HL-60/S4 (cell line): ENCODE data around the gene CDK11B.
"Not testable (repeated sequence)": the region's sequence is repeated elsewhere in the genome, so short reads cannot be mapped to it uniquely, and the experiment has no call there.

Source experiments
- in situ Hi-C: fragments of 300-500 bp; cut with MboI; formaldehyde crosslinking; loops from 2 replicates; pipeline ENCODE4 v1.14.3; 2022; ENCODE audit warnings: low sequenced_read_pairs

Gene CDK11B

GRCh38 chr1:1600861-1601563 is 57.8 kb downstream of the CDK11B start:
- in situ Hi-C loops: no loop called here

DNA sequence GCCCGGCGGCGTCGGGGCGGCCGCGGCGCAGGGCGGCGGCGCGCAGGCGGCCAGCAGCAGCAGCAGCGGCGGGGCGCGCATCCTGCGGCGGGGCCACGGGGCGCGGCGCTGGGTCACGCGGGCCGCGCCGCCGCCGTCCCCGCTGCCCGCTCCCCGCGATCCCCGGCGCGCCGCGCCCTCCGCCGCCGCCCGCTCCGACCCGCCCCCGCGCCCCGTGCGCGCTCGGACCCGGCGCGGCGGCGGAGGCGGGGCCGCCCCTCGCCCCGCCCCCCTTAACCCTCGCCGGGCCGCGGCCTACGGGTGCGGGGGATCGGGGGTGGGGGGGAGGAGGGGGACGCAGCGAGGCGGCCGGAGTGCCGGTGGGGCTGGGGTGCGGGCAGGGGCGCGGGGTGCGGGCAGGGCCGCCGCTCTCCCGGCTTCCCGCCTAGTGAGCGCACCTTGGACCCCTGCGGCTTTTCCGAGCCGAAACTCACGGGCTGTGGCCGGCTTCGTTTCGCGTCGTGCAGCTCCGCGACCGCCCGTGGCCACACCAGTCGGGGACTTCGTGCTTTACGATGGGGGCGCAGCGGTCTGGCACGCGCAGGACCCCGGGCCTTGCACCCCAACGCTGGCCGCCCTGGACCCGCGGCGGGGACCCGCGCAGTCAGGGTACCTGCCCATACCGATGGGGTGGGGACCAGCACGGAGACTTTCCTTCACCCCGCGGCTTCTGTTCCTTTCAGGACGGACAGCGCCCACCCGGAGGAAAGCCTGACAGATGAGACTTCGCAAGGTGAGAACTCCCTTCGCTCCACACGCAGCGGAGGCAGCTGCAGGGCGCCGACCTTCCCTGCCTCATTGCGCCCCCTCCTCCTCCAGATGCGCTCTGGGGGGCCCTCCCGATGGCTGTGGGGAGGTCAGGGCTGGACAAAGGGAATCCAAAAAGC is 58.6 kb downstream of the CDK11B start, which contains the start of gene FNDC10:
FNDC10 (minus strand) TSS at position 201 of the 926 bp plus-strand sequence; CDS start at position 81, 120 bp downstream.
- in situ Hi-C loops: no loop called here

GRCh38 chr1:1599030-1599934 is 59.5 kb downstream of the CDK11B start:
- in situ Hi-C loops: no loop called here

DNA sequence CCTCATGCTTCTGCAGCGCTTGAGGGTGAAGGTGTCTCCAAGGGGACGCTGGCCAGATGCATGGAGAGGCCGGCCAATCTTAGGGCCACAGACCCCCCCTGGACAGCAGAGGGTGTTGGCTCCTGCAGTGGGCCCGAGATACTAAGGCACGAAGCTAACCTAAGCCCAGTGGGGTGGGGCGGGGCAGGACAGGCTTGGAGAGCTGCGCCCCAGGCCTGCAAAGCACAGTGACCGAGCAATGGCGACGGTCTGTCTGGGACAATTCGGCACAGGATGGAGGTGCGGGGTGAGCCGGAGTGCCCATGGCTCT is 60.1 kb downstream of the CDK11B start:
- in situ Hi-C loops: no loop called here

DNA sequence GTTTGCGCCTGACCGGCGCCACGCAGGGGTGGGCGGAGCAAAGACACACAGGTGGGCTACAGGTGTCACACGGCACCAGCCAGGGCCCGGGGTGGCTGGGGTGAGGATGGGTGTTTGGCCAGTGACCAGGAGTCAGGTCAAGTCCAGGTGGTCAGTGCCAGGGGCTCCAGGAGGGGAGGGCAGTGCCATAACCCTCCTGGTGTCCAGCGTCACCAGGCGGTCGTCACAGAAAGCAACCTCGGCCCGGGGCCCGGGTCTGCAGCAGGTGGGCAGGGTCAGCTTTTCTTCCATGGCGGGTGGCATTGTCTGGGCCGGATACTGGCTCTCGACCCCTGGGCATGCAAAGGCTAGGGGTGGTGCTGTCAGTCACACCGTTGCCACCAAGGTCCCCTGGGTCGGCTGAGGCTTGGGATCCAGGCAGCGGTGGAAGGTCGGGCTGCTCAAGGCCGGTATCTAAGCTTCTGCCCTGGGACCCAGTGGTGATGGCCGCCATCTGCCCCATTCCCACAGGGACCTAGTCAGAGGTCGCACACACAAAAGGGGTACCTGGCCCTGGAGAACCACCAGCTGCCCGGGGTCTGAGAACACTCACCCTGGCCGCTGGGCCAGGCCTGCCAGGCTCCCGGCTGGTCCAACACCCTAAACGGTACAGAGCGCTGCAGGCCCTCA is 60.6 kb downstream of the CDK11B start:
- in situ Hi-C loops: no loop called here

- in situ Hi-C loops: no loop called here
Observed at GRCh38 chr1:1597275-1597930, 61.4 kb downstream of the CDK11B start.

- in situ Hi-C loops: no loop called here
Observed at GRCh38 chr1:1596493-1597274, 62.1 kb downstream of the CDK11B start.

DNA sequence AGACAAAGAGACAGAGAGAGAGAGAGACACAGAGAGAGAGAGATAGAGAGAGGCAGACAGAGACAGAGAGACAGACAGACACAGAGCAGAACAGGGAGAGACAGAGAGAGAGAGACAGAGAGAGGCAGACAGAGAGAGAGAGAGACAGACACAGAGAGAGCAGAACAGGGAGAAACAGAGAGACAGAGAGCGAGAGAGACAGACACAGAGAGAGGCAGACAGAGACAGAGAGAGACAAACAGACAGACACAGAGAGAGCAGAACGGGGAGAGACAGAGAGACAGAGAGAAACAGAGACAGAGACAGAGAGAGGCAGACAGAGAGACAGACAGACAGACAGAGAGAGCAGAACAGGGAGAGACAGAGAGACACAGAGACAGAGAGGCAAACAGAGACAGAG is 63.5 kb downstream of the CDK11B start:
- in situ Hi-C loops: not testable (repeated sequence)

DNA sequence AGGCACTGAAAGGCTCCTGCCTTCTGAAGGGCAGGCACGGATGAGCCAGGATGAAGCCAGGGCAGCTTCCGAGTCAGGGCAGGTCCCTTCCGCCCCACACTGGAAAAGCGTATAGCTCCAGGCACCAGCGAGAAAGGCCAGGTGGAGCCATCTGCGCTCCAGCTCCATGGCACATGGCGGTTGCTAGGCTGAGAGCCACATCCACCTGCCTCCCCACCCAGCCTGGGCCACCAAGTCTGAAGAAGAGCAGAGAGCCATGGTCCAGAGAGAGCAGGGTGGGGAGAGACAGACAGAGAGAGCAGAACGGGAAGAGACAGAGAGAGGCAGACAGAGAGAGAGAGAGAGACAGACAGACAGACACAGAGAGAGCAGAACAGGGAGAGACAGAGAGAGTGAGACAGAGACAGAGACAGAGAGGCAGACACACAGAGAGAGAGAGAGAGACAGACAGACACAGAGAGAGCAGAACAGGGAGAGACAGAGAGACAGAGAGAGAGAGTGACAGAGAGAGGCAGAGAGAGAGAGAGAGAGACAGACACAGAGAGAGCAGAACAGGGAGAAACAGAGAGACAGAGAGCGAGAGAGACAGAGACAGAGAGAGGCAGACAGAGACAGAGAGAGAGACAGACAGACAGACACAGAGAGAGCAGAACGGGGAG is 64.1 kb downstream of the CDK11B start:
- in situ Hi-C loops: no loop called here

GRCh38 chr1:1593834-1594601 is 64.8 kb downstream of the CDK11B start:
- in situ Hi-C loops: no loop called here

GRCh38 chr1:1591452-1591851 is 67.4 kb downstream of the CDK11B start:
- in situ Hi-C loops: no loop called here
